Measurements from ENCODE around the gene GDPD1.
"Not testable (repeated sequence)": the region's sequence is repeated elsewhere in the genome, so short reads cannot be mapped to it uniquely, and the experiment has no call there.

GDPD1 gene

DNA sequence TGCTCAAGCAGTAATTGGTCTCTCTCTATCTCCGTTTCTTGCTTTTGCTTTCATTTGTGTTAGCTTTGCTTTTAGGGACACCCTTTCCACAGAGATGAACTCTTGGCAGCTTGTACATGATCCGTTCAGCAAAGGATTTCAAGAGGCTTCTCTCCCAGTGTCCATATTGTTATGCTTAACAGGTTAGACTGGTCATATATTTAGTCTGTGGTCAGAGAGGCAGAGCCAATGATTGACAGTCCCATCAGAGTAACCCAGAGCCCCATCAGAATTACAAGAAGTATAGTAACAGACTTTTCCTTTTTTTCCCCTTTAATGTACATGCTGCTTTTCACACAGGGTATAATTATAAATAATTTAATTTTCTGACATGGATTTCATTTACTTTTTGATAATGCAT, 34.4 kb downstream of the GDPD1 start:
- no peak for DNase-seq

GRCh38 chr17:59257101-59257500, 36.8 kb downstream of the GDPD1 start:
- DNase-seq, result no peak

- DNase-seq, result no peak
Observed at GRCh38 chr17:59260722-59261121, 40.4 kb downstream of the GDPD1 start.

GRCh38 chr17:59266745-59267144, 46.4 kb downstream of the GDPD1 start:
- DNase-seq, result no peak

GRCh38 chr17:59267776-59268175, 47.5 kb downstream of the GDPD1 start:
- no peak for DNase-seq

DNA sequence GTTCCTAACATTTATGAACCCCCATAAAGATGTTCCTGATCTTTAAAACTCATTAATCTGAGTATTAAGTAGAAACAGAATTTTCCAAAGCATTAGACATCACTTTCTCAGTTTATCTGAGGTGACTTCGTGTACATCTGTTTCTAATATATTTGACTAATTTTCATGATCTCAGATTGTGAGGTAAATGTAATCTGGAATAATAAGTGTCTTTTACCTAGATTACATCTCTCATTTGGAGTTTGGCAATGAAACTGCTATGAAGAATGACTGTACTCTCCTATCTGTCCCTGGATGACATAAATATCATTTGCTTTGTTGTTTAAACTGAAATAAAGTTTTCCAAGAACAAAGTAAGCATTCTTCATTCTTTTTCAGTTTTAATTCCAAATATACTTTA, 55.3 kb downstream of the GDPD1 start:
- no peak for DNase-seq

GRCh38 chr17:59277031-59277430, 56.7 kb downstream of the GDPD1 start:
- no peak for DNase-seq

GRCh38 chr17:59278406-59278805, 58.1 kb downstream of the GDPD1 start:
- DNase-seq, result no peak

DNA sequence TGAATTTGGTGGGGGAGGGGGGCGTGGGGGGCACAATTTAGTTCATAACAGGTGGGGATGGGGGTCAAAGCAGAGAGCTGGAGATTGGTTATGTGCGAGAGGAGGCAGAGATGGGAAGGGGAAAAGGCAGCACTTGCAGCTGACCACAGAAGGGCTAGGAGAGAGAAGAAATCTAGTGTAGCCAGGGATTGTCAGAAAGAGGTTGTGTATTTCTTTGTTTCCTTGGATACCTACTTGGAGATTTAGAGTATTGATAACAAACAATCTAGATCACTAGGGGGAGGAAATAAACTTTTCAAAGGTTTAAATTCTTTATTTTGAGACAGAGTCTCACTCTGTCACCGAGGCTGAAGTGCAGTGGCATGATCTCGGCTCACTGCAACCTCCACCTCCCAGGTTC, 64.0 kb downstream of the GDPD1 start:
- DNase-seq, result no peak

GRCh38 chr17:59287452-59287851, 67.1 kb downstream of the GDPD1 start:
- no peak for DNase-seq

DNA sequence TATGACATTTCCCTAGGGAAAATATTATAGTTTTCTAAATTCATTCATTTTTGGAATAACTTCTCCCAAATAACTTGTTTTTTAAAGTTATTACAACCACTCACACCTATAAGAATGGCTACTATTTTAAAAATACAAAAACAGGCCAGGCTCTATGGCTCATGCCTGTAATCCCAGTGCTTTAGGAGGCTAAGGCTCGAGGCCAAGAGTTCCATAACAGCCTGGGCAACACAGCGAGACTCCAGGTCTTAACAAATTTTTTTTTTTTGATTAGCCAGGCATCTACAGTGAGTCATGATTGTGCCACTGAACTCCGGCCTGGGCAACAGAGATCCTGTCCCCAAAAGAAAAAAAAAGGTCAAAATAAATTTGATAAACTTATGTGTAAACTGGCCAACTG, 67.6 kb downstream of the GDPD1 start:
- DNase-seq, result no peak

- DNase-seq, result no peak
Observed at GRCh38 chr17:59289981-59290301, 69.6 kb downstream of the GDPD1 start.

DNA sequence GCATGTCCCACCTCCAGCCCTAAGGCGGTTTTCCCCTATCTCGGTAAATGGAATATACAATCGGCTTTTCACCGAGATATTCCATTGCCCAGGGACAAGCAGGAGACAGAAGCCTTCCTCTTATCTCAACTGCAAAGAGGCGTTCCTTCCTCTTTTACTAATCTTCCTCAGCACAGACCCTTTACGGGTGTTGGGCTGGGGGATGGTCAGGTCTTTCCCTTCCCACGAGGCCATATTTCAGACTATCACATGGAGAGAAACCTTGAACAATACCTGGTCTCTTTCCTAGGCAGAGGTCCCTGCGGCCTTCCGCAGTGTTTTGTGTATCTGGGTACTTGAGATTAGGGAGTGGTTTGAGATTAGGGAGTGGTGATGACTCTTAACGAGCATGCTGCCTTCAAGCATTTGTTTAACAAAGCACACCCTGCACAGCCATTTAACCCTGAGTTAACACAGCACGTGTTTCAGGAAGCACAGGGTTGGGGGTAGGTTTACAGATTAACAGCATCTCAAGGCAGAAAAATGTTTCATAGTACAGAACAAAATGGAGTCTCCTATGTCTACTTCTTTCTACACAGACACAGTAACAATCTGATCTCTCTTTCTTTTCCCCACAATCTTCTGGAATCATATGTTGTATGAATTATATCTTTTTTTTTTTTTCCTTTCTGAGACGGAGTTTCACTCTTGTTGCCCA, 70.1 kb downstream of the GDPD1 start:
- not testable (repeated sequence) for DNase-seq

- no peak for DNase-seq
Observed at GRCh38 chr17:59292174-59292523, 71.8 kb downstream of the GDPD1 start.

DNA sequence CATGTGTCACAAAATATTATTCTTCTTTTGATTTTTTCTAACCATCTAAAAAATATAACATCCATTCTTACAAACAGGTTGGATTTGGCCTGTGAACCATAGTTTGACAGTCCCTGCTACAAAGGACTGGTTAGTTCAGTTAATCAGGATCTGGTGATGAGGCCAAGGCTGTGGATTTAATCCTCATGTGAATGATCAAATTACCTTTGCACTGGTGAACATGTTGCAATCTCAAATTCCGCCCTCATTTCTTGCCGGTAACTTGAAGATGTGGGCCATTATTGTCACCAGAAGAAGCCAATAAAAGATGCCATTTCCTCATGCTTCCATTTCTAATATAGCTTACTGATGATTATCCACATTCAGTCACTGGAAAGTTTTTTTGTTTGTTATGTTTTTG, 75.9 kb downstream of the GDPD1 start:
- DNase-seq, result no peak

- no peak for DNase-seq
Observed at GRCh38 chr17:59298521-59298920, 78.2 kb downstream of the GDPD1 start.

DNA sequence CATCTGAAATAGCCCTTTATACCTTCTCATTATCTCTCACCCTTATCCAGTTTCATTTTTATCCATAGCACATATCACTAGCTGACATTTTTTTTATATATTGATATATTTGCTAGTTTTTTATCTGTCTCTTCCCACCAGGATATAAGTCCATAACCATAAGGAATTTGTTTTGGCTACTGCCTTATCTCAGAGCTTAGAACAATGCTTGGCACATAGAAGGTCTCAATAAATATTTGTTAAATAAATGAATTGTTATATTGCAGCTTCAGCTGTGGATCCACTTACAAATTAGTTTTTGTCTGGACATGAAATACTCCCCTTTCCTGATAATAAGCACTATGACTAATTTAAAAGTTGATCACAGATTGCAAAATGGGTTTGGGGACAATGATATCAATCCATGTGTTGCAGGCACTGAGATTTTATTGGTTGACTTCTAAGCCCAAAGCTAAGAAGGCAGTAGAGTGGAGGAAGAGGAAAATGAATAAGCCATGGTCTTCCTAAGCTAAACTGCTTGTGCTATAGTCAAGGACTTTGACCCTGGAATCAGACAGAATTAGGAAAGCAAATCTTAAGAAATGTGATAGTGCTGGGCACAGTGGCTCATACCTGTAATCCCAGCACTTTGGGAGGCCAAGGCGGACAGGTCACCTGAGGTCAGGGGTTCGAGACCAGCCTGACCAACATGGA, 79.2 kb downstream of the GDPD1 start:
- no peak for DNase-seq

- DNase-seq, result no peak
Observed at GRCh38 chr17:59300941-59301340, 80.6 kb downstream of the GDPD1 start.

GRCh38 chr17:59304811-59305210, 84.5 kb downstream of the GDPD1 start:
- DNase-seq, result no peak

GRCh38 chr17:59310263-59310920, 90.1 kb downstream of the GDPD1 start:
- DNase-seq, result no peak

GRCh38 chr17:59311051-59311468, 90.7 kb downstream of the GDPD1 start:
- DNase-seq, result no peak

DNA sequence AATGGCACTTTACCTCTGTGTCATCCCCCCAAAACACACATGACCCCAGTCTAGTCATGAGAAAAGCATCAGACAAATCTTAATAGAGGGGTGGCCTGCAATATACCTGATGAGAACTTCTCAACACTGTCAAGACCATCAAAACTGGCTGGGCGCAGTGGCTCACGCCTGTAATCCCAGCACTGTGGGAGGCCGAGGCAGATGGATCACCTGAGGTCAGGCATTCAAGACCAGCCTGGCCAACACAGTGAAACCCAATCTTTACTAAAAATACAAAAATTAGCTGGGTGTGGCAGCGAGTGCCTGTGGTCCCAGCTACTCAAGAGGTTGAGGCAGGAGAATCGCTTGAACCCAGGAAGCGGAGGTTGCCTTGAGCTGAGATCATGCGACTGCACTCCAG, 91.2 kb downstream of the GDPD1 start:
- DNase-seq, result not testable (repeated sequence)

DNA sequence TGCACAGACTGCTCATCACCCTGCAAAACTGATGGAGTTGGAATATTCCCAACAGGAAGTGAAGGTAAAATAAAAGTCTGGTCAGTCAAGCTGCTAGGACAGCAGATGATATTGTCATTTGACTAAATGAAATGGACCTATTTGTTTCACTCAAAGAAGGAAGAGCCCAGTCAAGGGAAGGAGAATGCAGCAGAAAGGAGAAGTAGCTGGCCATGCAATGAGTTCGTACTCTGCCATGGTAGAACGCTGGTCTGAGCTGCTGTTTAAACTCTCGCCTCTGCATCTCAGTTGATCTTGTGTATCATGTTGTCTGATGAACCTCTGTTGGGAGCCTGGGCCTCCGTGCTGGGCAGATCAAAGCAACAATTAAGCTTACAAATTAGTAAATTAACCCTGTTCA, 95.6 kb downstream of the GDPD1 start:
- DNase-seq, result no peak

Data from activated CD4-positive, alpha-beta T cell treated with anti-CD3 and anti-CD28 coated beads, Interleukin-2, amount 50 U/mL, for 1 hour (primary cell).